Ovary (tissue), 3 donors: ENCODE data around the gene TRMT112.

Experiments
- CTCF ChIP-seq, 3 donors: fragments of 450-650 bp in 2 of 3; fragments of 200-600 bp in 1 of 3; IDR thresholded peaks; one replicate each; pipeline versions ENCODE4 v1.5.1 to v1.8.0; 2016 to 2022; ENCODE audit warnings: antibody characterized with exemption in 3 of 3, mild to moderate bottlenecking in 1 of 3
- EP300 ChIP-seq: sonication (generic); formaldehyde crosslinking; IDR thresholded peaks from one replicate; pipeline ENCODE4 v1.6.1; 2017; ENCODE audit warnings: antibody characterized with exemption
- POLR2A ChIP-seq: fragments of 450-650 bp; IDR thresholded peaks from one replicate; pipeline ENCODE4 v1.6.1; 2017; ENCODE audit warnings: antibody characterized with exemption, mild to moderate bottlenecking, moderate library complexity
- donor health status: DM: no; HTN: no; CAD: no.

- no peak for TF ChIP-seq CTCF (IDR thresholded peaks at IDR 0.05)
- TF ChIP-seq EP300, result no peak
- no peak for TF ChIP-seq POLR2A
Measured at GRCh38 chr11:64283092-64283491, 34.3 kb downstream of the TRMT112 start.
